ENCODE results near the gene PRLHR.
"Not testable (repeated sequence)": the region's sequence is repeated elsewhere in the genome, so short reads cannot be mapped to it uniquely, and the experiment has no call there.

Gene PRLHR

GRCh38 chr10:118625504-118625903, 30.1 kb upstream of the PRLHR start:
- no peaks in the 10 kb centered on the region for H3K36me3 ChIP-seq (replicated peaks; ENCODE audit: low read depth, low read length)
- no peak overlapping the region for H3K27ac ChIP-seq (ENCODE audit: low read length)

GRCh38 chr10:118624747-118625146, 29.3 kb upstream of the PRLHR start:
- no peak overlapping the region for H3K4me2 ChIP-seq (ENCODE audit: low read length)
- H2AFZ ChIP-seq (ENCODE audit: low read depth, low read length), result no peak overlapping the region
- H3K79me2 ChIP-seq (ENCODE audit: low read length), result no peaks in the 10 kb centered on the region

More at GRCh38 chr10:118625504-118625903, 30.1 kb upstream of the PRLHR start:
- Histone ChIP-seq H3K4me1 (ENCODE audit: low read length) (no peaks in the 10 kb centered on the region), H4K20me1 (ENCODE audit: insufficient read depth, low read length) (no peaks in the 10 kb centered on the region), H3K27me3 (ENCODE audit: low read depth, low read length) (no peaks in the 10 kb centered on the region; the same call in 1 of the 2 replicates), H3K4me2 (ENCODE audit: low read length) (no peak overlapping the region), H3K4me3 (ENCODE audit: low read length) (no peak overlapping the region), H3K9ac (ENCODE audit: low read length) (no peak overlapping the region), H3K9me3 (ENCODE audit: insufficient read depth, low read length) (no peaks in the 10 kb centered on the region), H3K79me2 (ENCODE audit: low read length) (no peaks in the 10 kb centered on the region), H2AFZ (ENCODE audit: low read depth, low read length) (no peak overlapping the region)
- no peak for TF ChIP-seq CTCF (IDR thresholded peaks at IDR 0.05; ENCODE audit: low read depth, low read length)
- no peak for TF ChIP-seq EZH2phosphoT487 (IDR thresholded peaks at IDR 0.05; ENCODE audit: low read depth)

GRCh38 chr10:118621304-118621942, 26.0 kb upstream of the PRLHR start:
- H3K9me3 ChIP-seq (ENCODE audit: insufficient read depth, low read length), result no peaks in the 10 kb centered on the region
- H3K4me1 ChIP-seq (ENCODE audit: low read length), result no peaks in the 10 kb centered on the region
- no peak for TF ChIP-seq EZH2phosphoT487 (IDR thresholded peaks at IDR 0.05; ENCODE audit: low read depth)
- TF ChIP-seq CTCF (IDR thresholded peaks at IDR 0.05; ENCODE audit: low read depth, low read length), result no peak
- no peaks in the 10 kb centered on the region for H3K27me3 ChIP-seq (ENCODE audit: low read depth, low read length)
- no peak overlapping the region for H3K4me2 ChIP-seq (ENCODE audit: low read length)
- H3K36me3 ChIP-seq (replicated peaks; ENCODE audit: low read depth, low read length), result no peaks in the 10 kb centered on the region
- no peaks in the 10 kb centered on the region for H4K20me1 ChIP-seq (ENCODE audit: insufficient read depth, low read length)
- H3K27ac ChIP-seq (ENCODE audit: low read length), result no peak overlapping the region
- no peak overlapping the region for H3K9ac ChIP-seq (ENCODE audit: low read length)
- H2AFZ ChIP-seq (ENCODE audit: low read depth, low read length), result no peak overlapping the region
- H3K4me3 ChIP-seq (ENCODE audit: low read length), result no peak overlapping the region
- no peaks in the 10 kb centered on the region for H3K79me2 ChIP-seq (ENCODE audit: low read length)

More at GRCh38 chr10:118624747-118625146, 29.3 kb upstream of the PRLHR start:
- TF ChIP-seq EZH2phosphoT487 (IDR thresholded peaks at IDR 0.05; ENCODE audit: low read depth) (no peak), CTCF (IDR thresholded peaks at IDR 0.05; ENCODE audit: low read depth, low read length) (no peak)
- Histone ChIP-seq H3K36me3 (replicated peaks; ENCODE audit: low read depth, low read length) (no peaks in the 10 kb centered on the region), H3K4me3 (ENCODE audit: low read length) (no peak overlapping the region), H3K9ac (ENCODE audit: low read length) (no peak overlapping the region), H3K4me1 (ENCODE audit: low read length) (no peaks in the 10 kb centered on the region), H3K27me3 (ENCODE audit: low read depth, low read length) (no peaks in the 10 kb centered on the region), H3K27ac (ENCODE audit: low read length) (no peak overlapping the region), H3K9me3 (ENCODE audit: insufficient read depth, low read length) (no peaks in the 10 kb centered on the region), H4K20me1 (ENCODE audit: insufficient read depth, low read length) (no peaks in the 10 kb centered on the region)

GRCh38 chr10:118613863-118614262, 18.4 kb upstream of the PRLHR start:
- H3K79me2 ChIP-seq (ENCODE audit: low read length); H2AFZ ChIP-seq (ENCODE audit: low read depth, low read length); H3K36me3 ChIP-seq (replicated peaks; ENCODE audit: low read depth, low read length); H3K9ac ChIP-seq (ENCODE audit: low read length); H3K4me3 ChIP-seq (ENCODE audit: low read length); H3K27me3 ChIP-seq (ENCODE audit: low read depth, low read length); H3K4me1 ChIP-seq (ENCODE audit: low read length); H3K27ac ChIP-seq (ENCODE audit: low read length); H4K20me1 ChIP-seq (ENCODE audit: insufficient read depth, low read length); H3K9me3 ChIP-seq (ENCODE audit: insufficient read depth, low read length); H3K4me2 ChIP-seq (ENCODE audit: low read length): not testable (repeated sequence)
